HepG2 (cell line): Measurements from ENCODE around the gene GIMAP1. TPM values are rescaled to one million over a fixed set of nuclear protein-coding genes. Genes with fewer than 3 reads are reported as not detected.

ENCODE experiments used
- ATAC-seq: fragments of 200-7000 bp; cut with Tn5 transposase; 3 replicates; pipeline ENCODE4 v1.9.1; 2020; ENCODE audit warnings: mild to moderate bottlenecking, moderate library complexity
- BruUV-seq: library from RNA; stranded (reverse); fragments of 400-500 nt; replicated peaks from 2 replicates; lab custom pipeline; 2021; lab: Mats Ljungman, UMichigan
- CTCF ChIA-PET: fragments of 300-600 bp; formaldehyde crosslinking; extraction: SDS; loops from one replicate; lab custom pipeline; 2021; ENCODE audit warnings: low total read pairs, inconsistent platforms, low intra/inter-chr PET ratio; lab: Yijun Ruan, JAX
- POLR2A ChIA-PET: fragments of 350-600 bp; sonication (Branson Sonifier 250); formaldehyde crosslinking; loops from one replicate; lab custom pipeline; 2020; ENCODE audit warnings: antibody characterized with exemption, inconsistent platforms; lab: Yijun Ruan, JAX
- DNase-seq: peaks from one replicate; pipeline ENCODE4 v3.0.0-alpha.2; 2015; ENCODE audit warnings: low spot score
- FAIRE-seq: peaks from 3 replicates; lab custom pipeline; 2011; peaks lifted over from hg19 to GRCh38; lab: Jason Lieb, UNC
- H2AFZ ChIP-seq: one replicate; pipeline ENCODE4 v1.6.1; 2011; ENCODE audit warnings: low read length, inconsistent platforms
- H3K27ac ChIP-seq: fragments of 300-600 bp; 3 replicates; pipeline ENCODE4 v1.8.0; 2011; ENCODE audit warnings: mixed run types, mild to moderate bottlenecking, mixed read lengths, low read length, inconsistent platforms; ENCODE audit not compliant: insufficient read depth; ENCODE audit errors: extremely low read length
- H3K27me3 ChIP-seq, 2 experiments: fragments of 200-600 bp in 1 of 2; 2 replicates in 1 of 2; 3 replicates in 1 of 2; pipeline versions ENCODE4 v1.6.0 to v1.8.0; 2011; ENCODE audit warnings: low read length in 2 of 2, mild to moderate bottlenecking in 2 of 2, moderate library complexity in 2 of 2, inconsistent platforms in 1 of 2; ENCODE audit not compliant: insufficient read depth in 2 of 2, control insufficient read depth in 1 of 2
- H3K36me3 ChIP-seq, 2 experiments: fragments of 200-600 bp in 1 of 2; replicated peaks in 1 of 2; 2 replicates in 1 of 2; 3 replicates in 1 of 2; pipeline versions ENCODE4 v1.5.1 to v1.8.0; 2011; ENCODE audit warnings: low read length in 2 of 2, inconsistent platforms in 1 of 2; ENCODE audit not compliant: insufficient read depth in 2 of 2, control insufficient read depth in 1 of 2
- H3K4me1 ChIP-seq: 2 replicates; pipeline ENCODE4 v1.5.1; 2012; ENCODE audit warnings: low read length, inconsistent platforms; ENCODE audit not compliant: insufficient read depth
- H3K4me2 ChIP-seq: 2 replicates; pipeline ENCODE4 v1.6.0; 2011; ENCODE audit warnings: low read depth, low read length, inconsistent platforms
- H3K4me3 ChIP-seq, 3 experiments: fragments of 200-600 bp in 1 of 3; sonication (generic), shearing (Covaris generic) in 1 of 3; replicated peaks in 1 of 3; 2 replicates each; pipeline ENCODE4 v1.5.1; 2011 to 2016; ENCODE audit warnings: low read length in 3 of 3, inconsistent platforms in 2 of 3, low read depth in 2 of 3, mild to moderate bottlenecking in 2 of 3, control low read depth in 1 of 3, mixed read lengths in 1 of 3; ENCODE audit not compliant: insufficient read depth in 1 of 3
- H3K79me2 ChIP-seq: one replicate; pipeline ENCODE4 v1.6.1; 2011; ENCODE audit warnings: low read length, inconsistent platforms; ENCODE audit not compliant: insufficient read depth
- H3K9ac ChIP-seq: 2 replicates; pipeline ENCODE4 v1.6.0; 2011; ENCODE audit warnings: mild to moderate bottlenecking, low read depth, low read length, inconsistent platforms; ENCODE audit not compliant: insufficient read depth
- H3K9me3 ChIP-seq: 2 replicates; pipeline ENCODE4 v1.5.1; 2012; ENCODE audit warnings: mild to moderate bottlenecking, low read length
- H4K20me1 ChIP-seq: 2 replicates; pipeline ENCODE4 v1.6.0; 2011; ENCODE audit warnings: inconsistent platforms, mild to moderate bottlenecking, low read length, moderate library complexity; ENCODE audit not compliant: insufficient read depth
- CREM ChIP-seq, 2 experiments: sonication (generic) in 1 of 2; formaldehyde crosslinking in 1 of 2; IDR thresholded peaks; 2 replicates each; pipeline versions ENCODE4 v1.4.0 to v1.6.1; 2016 to 2020; ENCODE audit warnings: antibody characterized with exemption in 1 of 2, mild to moderate bottlenecking in 1 of 2, missing genetic modification reagents in 1 of 2
- LCORL ChIP-seq, 2 experiments: fragments of 450-650 bp in 1 of 2; sonication (generic) in 1 of 2; formaldehyde crosslinking in 1 of 2; IDR thresholded peaks; 2 replicates each; pipeline versions ENCODE4 v1.5.0 to v1.6.1; 2017 to 2020; ENCODE audit warnings: antibody characterized with exemption in 1 of 2, missing genetic modification reagents in 1 of 2
- NCOR1 ChIP-seq: fragments of 200-600 bp; sonication (generic); IDR thresholded peaks from 2 replicates; pipeline ENCODE4 v1.7.0; 2017; ENCODE audit warnings: antibody characterized with exemption, low read length, borderline replicate concordance
- NR2F6 ChIP-seq, 2 experiments: IDR thresholded peaks; 2 replicates each; pipeline ENCODE4 v1.6.1; 2016; ENCODE audit warnings: antibody characterized with exemption in 1 of 2, mild to moderate bottlenecking in 1 of 2
- SIX1 ChIP-seq: sonication (generic); formaldehyde crosslinking; IDR thresholded peaks from 2 replicates; pipeline ENCODE4 v1.4.0; 2020; ENCODE audit warnings: missing genetic modification reagents, borderline replicate concordance
- U2AF2 ChIP-seq: fragments of 200-400 bp; formaldehyde crosslinking; IDR thresholded peaks from 2 replicates; pipeline ENCODE4 v1.6.1; 2017; ENCODE audit warnings: low read depth, mild to moderate bottlenecking, low read length
- ZFYVE20 ChIP-seq: sonication (generic); formaldehyde crosslinking; IDR thresholded peaks from 2 replicates; pipeline ENCODE4 v1.8.0; 2023; ENCODE audit warnings: low read depth, mild to moderate bottlenecking, moderate library complexity, missing genetic modification reagents, borderline replicate concordance
- ZNF570 ChIP-seq: sonication (generic); formaldehyde crosslinking; IDR thresholded peaks from 2 replicates; pipeline ENCODE4 v1.4.0; 2020; ENCODE audit warnings: mild to moderate bottlenecking, missing genetic modification reagents, borderline replicate concordance
- ZNF775 ChIP-seq: sonication (generic); formaldehyde crosslinking; IDR thresholded peaks from 2 replicates; pipeline ENCODE4 v1.4.0; 2020; ENCODE audit warnings: missing genetic modification reagents, mild to moderate bottlenecking, moderate library complexity, borderline replicate concordance
- in situ Hi-C: cut with HindIII; loops from 2 replicates; pipeline ENCODE4 v1.10.0; 2017; ENCODE audit warnings: low pct_unique_long_range_greater_than_20kb; ENCODE audit not compliant: extremely low pct_ligation_motif_present
- intact Hi-C: fragments of 100-400 bp; cut with micrococcal nuclease; formaldehyde crosslinking; loops from one replicate; pipeline ENCODE4 v1.10.0; 2022; ENCODE audit not compliant: unreplicated experiment
- polyA plus RNA-seq, 8 experiments: library from polyadenylated mRNA; depleted of rRNA in 3 of 8; stranded (reverse) in 7 of 8; unstranded in 1 of 8; fragments of >200 nt; fragmentation: Illumina TruSeq in 4 of 8; extraction: Trizol in 4 of 8; gene quantifications; 2 replicates each; pipeline versions ENCODE4 v1.2.1 to v1.2.3, GENCODE V29; 2011 to 2016; ENCODE audit warnings: low read depth in 4 of 8, missing spikeins in 1 of 8, mixed read lengths in 1 of 8; ENCODE audit not compliant: insufficient read depth in 1 of 8
- total RNA-seq, 5 experiments: library from RNA; depleted of rRNA; stranded (reverse); fragments of >200 nt; fragmentation: Illumina TruSeq; extraction: Trizol; gene quantifications; 2 replicates each; pipeline ENCODE4 v1.2.3, GENCODE V29; 2016; ENCODE audit warnings: low read depth in 1 of 5
- TF ChIP-seq, protein P1 (sequence below): sonication (generic); formaldehyde crosslinking; IDR thresholded peaks from 2 replicates; pipeline ENCODE4 v1.5.0; 2020; ENCODE audit warnings: mild to moderate bottlenecking, missing genetic modification reagents, moderate library complexity
- TF ChIP-seq, protein P2 (sequence below): IDR thresholded peaks from 2 replicates; pipeline ENCODE4 v1.6.1; 2016; ENCODE audit warnings: missing biosample characterization, missing genetic modification reagents, low read depth
- TF ChIP-seq, protein P3 (sequence below): sonication (generic); formaldehyde crosslinking; IDR thresholded peaks from 2 replicates; pipeline ENCODE4 v1.5.0; 2020; ENCODE audit warnings: mild to moderate bottlenecking, missing genetic modification reagents
- TF ChIP-seq, protein P4 (sequence below): conservative IDR thresholded peaks from 2 replicates; pipeline ENCODE4 v1.6.1; 2018; ENCODE audit warnings: missing genetic modification reagents

GIMAP1 gene
- total and polyA plus RNA-seq, 2 of the 13 experiments (the other 11 are each of a cell fraction or from before 2014, with no cell fraction given): not detected

DNA sequence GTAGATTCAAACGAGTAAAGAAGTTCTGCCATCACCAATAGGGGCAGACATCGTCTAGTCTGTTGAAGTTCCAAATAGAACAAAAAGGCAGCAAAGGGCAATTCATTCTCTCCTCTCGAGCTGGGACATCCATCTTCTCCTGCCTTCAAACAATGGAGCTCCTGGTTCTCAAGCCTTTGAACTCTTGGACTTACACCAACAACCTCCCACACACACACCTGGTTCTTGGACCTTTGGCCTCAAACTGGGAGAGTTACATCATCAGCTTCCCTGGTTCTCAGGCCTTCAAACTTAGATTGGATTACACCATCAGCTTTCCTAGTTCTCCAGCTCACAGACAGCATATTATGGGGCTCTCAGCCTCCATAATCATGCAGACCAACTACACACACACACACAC lies 11.0 kb downstream of the GIMAP1 start (continued):
- TF ChIP-seq, protein P1, sequence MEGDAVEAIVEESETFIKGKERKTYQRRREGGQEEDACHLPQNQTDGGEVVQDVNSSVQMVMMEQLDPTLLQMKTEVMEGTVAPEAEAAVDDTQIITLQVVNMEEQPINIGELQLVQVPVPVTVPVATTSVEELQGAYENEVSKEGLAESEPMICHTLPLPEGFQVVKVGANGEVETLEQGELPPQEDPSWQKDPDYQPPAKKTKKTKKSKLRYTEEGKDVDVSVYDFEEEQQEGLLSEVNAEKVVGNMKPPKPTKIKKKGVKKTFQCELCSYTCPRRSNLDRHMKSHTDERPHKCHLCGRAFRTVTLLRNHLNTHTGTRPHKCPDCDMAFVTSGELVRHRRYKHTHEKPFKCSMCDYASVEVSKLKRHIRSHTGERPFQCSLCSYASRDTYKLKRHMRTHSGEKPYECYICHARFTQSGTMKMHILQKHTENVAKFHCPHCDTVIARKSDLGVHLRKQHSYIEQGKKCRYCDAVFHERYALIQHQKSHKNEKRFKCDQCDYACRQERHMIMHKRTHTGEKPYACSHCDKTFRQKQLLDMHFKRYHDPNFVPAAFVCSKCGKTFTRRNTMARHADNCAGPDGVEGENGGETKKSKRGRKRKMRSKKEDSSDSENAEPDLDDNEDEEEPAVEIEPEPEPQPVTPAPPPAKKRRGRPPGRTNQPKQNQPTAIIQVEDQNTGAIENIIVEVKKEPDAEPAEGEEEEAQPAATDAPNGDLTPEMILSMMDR (CRISPR knock-in tag): 0 out of 2 replicates have a peak, but pooled peaks have one; percentile 16
- TF ChIP-seq NCOR1: peak; percentile 69; the same call in 1 of the 2 replicates
- peak; percentile 65 for TF ChIP-seq NR2F6 (IDR thresholded peaks at IDR 0.05)
- TF ChIP-seq NR2F6 (CRISPR knock-in tag; IDR thresholded peaks at IDR 0.05): peak; percentile 83

DNA sequence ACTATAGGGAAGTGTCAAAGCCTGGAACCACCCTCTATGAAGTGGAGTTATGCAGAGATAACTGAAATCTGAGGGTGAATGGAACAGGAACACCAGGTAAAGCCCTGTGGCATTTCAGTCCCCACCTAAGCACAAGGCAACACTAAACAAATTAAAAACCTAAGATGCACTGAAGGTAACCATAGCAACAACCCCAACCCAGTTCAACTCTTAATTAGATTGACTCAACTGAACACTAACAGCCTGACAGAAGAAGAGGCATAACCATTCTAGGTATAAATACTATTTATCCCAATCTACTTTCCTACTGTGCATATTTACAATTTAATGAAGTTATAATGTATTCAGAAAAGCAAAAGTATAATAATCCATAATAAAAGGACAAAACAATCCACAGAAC lies 11.6 kb downstream of the GIMAP1 start:
- in situ Hi-C loops: no loop called here

More for the DNA sequence above, 11.6 kb downstream of the GIMAP1 start:
- Histone ChIP-seq H4K20me1 (no peaks in the 10 kb centered on the region), H3K4me1 (peaks cover 14% of the 10 kb centered on the region), H3K27me3 (no peaks in the 10 kb centered on the region), H3K9ac (no peak overlapping the region), H3K4me2 (no peak overlapping the region), H3K9me3 (no peaks in the 10 kb centered on the region), H3K36me3 (no peaks in the 10 kb centered on the region), H3K27ac (no peak overlapping the region), H3K79me2 (no peaks in the 10 kb centered on the region), H2AFZ (no peak overlapping the region), H3K4me3 (no peak overlapping the region)
- ATAC-seq (no peak), FAIRE-seq (no peak), DNase-seq (no peak)
- ChIA-PET POLR2A (no interaction called here), CTCF (no interaction called here)
- intact Hi-C loops: no loop called here
- no TSS peak for BruUV-seq
- TF ChIP-seq ZNF570 (CRISPR knock-in tag): no peak
- TF ChIP-seq LCORL (IDR thresholded peaks at IDR 0.05): no peak
- TF ChIP-seq LCORL (CRISPR knock-in tag; IDR thresholded peaks at IDR 0.05): no peak
- no peak for TF ChIP-seq SIX1 (CRISPR knock-in tag)
- no peak for TF ChIP-seq ZNF775
- no peak for TF ChIP-seq U2AF2
- TF ChIP-seq, protein P2, sequence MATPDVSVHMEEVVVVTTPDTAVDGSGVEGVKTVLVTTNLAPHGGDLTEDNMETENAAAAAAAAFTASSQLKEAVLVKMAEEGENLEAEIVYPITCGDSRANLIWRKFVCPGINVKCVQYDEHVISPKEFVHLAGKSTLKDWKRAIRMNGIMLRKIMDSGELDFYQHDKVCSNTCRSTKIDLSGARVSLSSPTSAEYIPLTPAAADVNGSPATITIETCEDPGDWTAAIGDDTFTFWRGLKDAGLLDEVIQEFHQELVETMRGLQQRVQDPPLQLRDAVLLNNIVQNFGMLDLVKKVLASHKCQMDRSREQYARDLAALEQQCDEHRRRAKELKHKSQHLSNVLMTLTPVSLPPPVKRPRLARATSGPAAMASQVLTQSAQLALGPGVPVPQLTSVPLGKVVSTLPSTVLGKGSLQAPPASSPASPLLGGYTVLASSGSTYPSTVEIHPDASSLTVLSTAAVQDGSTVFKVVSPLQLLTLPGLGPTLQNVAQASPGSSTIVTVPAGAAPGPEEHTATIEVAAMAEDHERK (CRISPR knock-in tag): no peak
- TF ChIP-seq, protein P3, sequence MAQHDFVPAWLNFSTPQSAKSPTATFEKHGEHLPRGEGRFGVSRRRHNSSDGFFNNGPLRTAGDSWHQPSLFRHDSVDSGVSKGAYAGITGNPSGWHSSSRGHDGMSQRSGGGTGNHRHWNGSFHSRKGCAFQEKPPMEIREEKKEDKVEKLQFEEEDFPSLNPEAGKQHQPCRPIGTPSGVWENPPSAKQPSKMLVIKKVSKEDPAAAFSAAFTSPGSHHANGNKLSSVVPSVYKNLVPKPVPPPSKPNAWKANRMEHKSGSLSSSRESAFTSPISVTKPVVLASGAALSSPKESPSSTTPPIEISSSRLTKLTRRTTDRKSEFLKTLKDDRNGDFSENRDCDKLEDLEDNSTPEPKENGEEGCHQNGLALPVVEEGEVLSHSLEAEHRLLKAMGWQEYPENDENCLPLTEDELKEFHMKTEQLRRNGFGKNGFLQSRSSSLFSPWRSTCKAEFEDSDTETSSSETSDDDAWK (CRISPR knock-in tag): no peak
- TF ChIP-seq CREM (IDR thresholded peaks at IDR 0.05): no peak
- no peak for TF ChIP-seq CREM (CRISPR knock-in tag; IDR thresholded peaks at IDR 0.05)
- TF ChIP-seq, protein P4, sequence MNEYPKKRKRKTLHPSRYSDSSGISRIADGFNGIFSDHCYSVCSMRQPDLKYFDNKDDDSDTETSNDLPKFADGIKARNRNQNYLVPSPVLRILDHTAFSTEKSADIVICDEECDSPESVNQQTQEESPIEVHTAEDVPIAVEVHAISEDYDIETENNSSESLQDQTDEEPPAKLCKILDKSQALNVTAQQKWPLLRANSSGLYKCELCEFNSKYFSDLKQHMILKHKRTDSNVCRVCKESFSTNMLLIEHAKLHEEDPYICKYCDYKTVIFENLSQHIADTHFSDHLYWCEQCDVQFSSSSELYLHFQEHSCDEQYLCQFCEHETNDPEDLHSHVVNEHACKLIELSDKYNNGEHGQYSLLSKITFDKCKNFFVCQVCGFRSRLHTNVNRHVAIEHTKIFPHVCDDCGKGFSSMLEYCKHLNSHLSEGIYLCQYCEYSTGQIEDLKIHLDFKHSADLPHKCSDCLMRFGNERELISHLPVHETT (CRISPR knock-in tag): no peak
- TF ChIP-seq ZFYVE20 (CRISPR knock-in tag): no peak
